GM23248 (cell line): Measurements from ENCODE around the gene KCNH3. TPM values are rescaled to one million over a fixed set of nuclear protein-coding genes. Genes with fewer than 3 reads are reported as not detected.

Source experiments
- DNase-seq: peaks from one replicate; pipeline ENCODE4 v3.0.0-alpha.2; 2015
- H2AFZ ChIP-seq: fragments of 200-600 bp; sonication (generic); 2 replicates; pipeline ENCODE4 v1.6.1; 2016; ENCODE audit warnings: antibody characterized with exemption
- H3F3A ChIP-seq: fragments of 200-600 bp; sonication (generic); 2 replicates; pipeline ENCODE4 v1.6.1; 2016; ENCODE audit warnings: mild to moderate bottlenecking, antibody characterized with exemption, mixed run types; ENCODE audit not compliant: insufficient read depth
- H3K27ac ChIP-seq: fragments of 200-600 bp; sonication (generic); 2 replicates; pipeline ENCODE4 v1.5.1; 2016; ENCODE audit warnings: mild to moderate bottlenecking
- H3K27me3 ChIP-seq: fragments of 200-600 bp; sonication (generic); replicated peaks from 2 replicates; pipeline ENCODE4 v1.6.1; 2016; ENCODE audit warnings: mild to moderate bottlenecking; ENCODE audit not compliant: insufficient read depth
- H3K36me3 ChIP-seq: fragments of 200-600 bp; sonication (generic); 2 replicates; pipeline ENCODE4 v1.6.1; 2016; ENCODE audit warnings: low read depth, mild to moderate bottlenecking
- H3K4me1 ChIP-seq: fragments of 200-600 bp; sonication (generic); 2 replicates; pipeline ENCODE4 v1.6.1; 2016; ENCODE audit warnings: mild to moderate bottlenecking; ENCODE audit not compliant: insufficient read depth
- H3K4me2 ChIP-seq: fragments of 200-600 bp; sonication (generic); one replicate; pipeline ENCODE4 v1.6.1; 2016; ENCODE audit warnings: mild to moderate bottlenecking; ENCODE audit not compliant: unreplicated experiment
- H3K4me3 ChIP-seq: fragments of 200-600 bp; sonication (generic); 2 replicates; pipeline ENCODE4 v1.5.1; 2016; ENCODE audit warnings: mild to moderate bottlenecking
- H3K79me2 ChIP-seq: fragments of 200-600 bp; sonication (generic); 2 replicates; pipeline ENCODE4 v1.6.1; 2016; ENCODE audit warnings: mild to moderate bottlenecking; ENCODE audit not compliant: insufficient read depth
- H3K9ac ChIP-seq: fragments of 200-600 bp; sonication (generic); 2 replicates; pipeline ENCODE4 v1.6.1; 2016; ENCODE audit warnings: mild to moderate bottlenecking
- H3K9me2 ChIP-seq: fragments of 200-600 bp; sonication (generic); 2 replicates; pipeline ENCODE4 v1.6.1; 2016; ENCODE audit warnings: mixed run types, mild to moderate bottlenecking, moderate library complexity; ENCODE audit not compliant: insufficient read depth
- H3K9me3 ChIP-seq: fragments of 200-600 bp; sonication (generic); one replicate; pipeline ENCODE4 v1.6.1; 2017; ENCODE audit warnings: low read depth
- H4K20me1 ChIP-seq: fragments of 200-600 bp; sonication (generic); 2 replicates; pipeline ENCODE4 v1.6.0; 2016; ENCODE audit not compliant: insufficient read depth
- EZH2 ChIP-seq: fragments of 200-600 bp; sonication (generic); IDR thresholded peaks from 2 replicates; pipeline ENCODE4 v1.6.1; 2018; ENCODE audit warnings: antibody characterized with exemption, mild to moderate bottlenecking; ENCODE audit not compliant: insufficient read depth, poor library complexity, severe bottlenecking
- EZH2phosphoT487 ChIP-seq: fragments of 200-600 bp; sonication (generic); IDR thresholded peaks from 2 replicates; pipeline ENCODE4 v1.6.1; 2018; ENCODE audit warnings: antibody characterized with exemption, moderate library complexity, mild to moderate bottlenecking, low read depth; ENCODE audit not compliant: insufficient read depth
- WGBS, 2 experiments: methylation state at CpG; one replicate each; pipeline ENCODE4 v1.1.6; 2015 to 2017; ENCODE audit warnings: low lambda C conversion rate in 2 of 2, low coverage in 1 of 2; ENCODE audit errors: missing lambda C conversion rate in 2 of 2; 5-methylcytosine and 5-hydroxymethylcytosine counted together
- in situ Hi-C: fragments of 300-500 bp; cut with MboI; formaldehyde crosslinking; loops from 2 replicates; pipeline ENCODE4 v1.15.0; 2020
- polyA plus RNA-seq: library from polyadenylated mRNA; unstranded; fragments of >200 nt; fragmentation: Nextera tagmentation; extraction: Ambion mirVana; gene quantifications from 2 replicates; pipeline ENCODE4 v1.2.1, GENCODE V29; 2016
- total RNA-seq: library from RNA; depleted of rRNA; stranded (reverse); fragments of >200 nt; shearing (Covaris generic); gene quantifications from 2 replicates; pipeline ENCODE4 v1.2.3, GENCODE V29; 2014

KCNH3 gene
- total and polyA plus RNA-seq, 2 experiments from 2014 or later: 0.09 TPM; not detected in 1

GRCh38 chr12:49548822-49549648 is 10.2 kb downstream of the KCNH3 start:
- no peaks in the 10 kb centered on the region for H3K9me2 ChIP-seq
- H3K9me3 ChIP-seq: no peaks in the 10 kb centered on the region
- H3K9ac ChIP-seq: no peak overlapping the region
- peak overlapping the region; percentile 46 for H3K4me3 ChIP-seq
- no peaks in the 10 kb centered on the region for H4K20me1 ChIP-seq
- peaks cover 22% of the 10 kb centered on the region for H3K27me3 ChIP-seq
- H3F3A ChIP-seq: no peaks in the 10 kb centered on the region
- H3K36me3 ChIP-seq: no peaks in the 10 kb centered on the region
- 13 to 15% methylated on average over 60 to 63 of the region's 70 CpGs for WGBS, 2 experiments
- in situ Hi-C loops: no loop called here
- peak overlapping the region; percentile 63 for H2AFZ ChIP-seq
- TF ChIP-seq EZH2: no peak
- no peak for TF ChIP-seq EZH2phosphoT487
- H3K27ac ChIP-seq: no peak overlapping the region
- peak overlapping the region; percentile 25 for H3K4me2 ChIP-seq
- no peaks in the 10 kb centered on the region for H3K4me1 ChIP-seq
- no peaks in the 10 kb centered on the region for H3K79me2 ChIP-seq
- peak; percentile 48 for DNase-seq

GRCh38 chr12:49549735-49550692 is 11.2 kb downstream of the KCNH3 start:
- no peak for DNase-seq
- Histone ChIP-seq H3K79me2 (no peaks in the 10 kb centered on the region), H3F3A (no peaks in the 10 kb centered on the region), H4K20me1 (no peaks in the 10 kb centered on the region), H2AFZ (no peak overlapping the region), H3K4me3 (no peak overlapping the region), H3K9ac (no peak overlapping the region), H3K9me3 (no peaks in the 10 kb centered on the region), H3K4me1 (no peaks in the 10 kb centered on the region), H3K36me3 (no peaks in the 10 kb centered on the region), H3K4me2 (no peak overlapping the region), H3K27ac (no peak overlapping the region), H3K9me2 (no peaks in the 10 kb centered on the region), H3K27me3 (peaks cover 22% of the 10 kb centered on the region)
- TF ChIP-seq EZH2 (no peak), EZH2phosphoT487 (no peak)
- in situ Hi-C loops: no loop called here
- WGBS, 2 experiments: 85 to 86% methylated on average over 27 to 28 of the region's 28 CpGs

- DNase-seq: no peak
- no peaks in the 10 kb centered on the region for H3F3A ChIP-seq
- no peaks in the 10 kb centered on the region for H3K9me2 ChIP-seq
- no peaks in the 10 kb centered on the region for H4K20me1 ChIP-seq
- no peak overlapping the region for H3K4me3 ChIP-seq
- H3K9ac ChIP-seq: no peak overlapping the region
- no peaks in the 10 kb centered on the region for H3K36me3 ChIP-seq
- TF ChIP-seq EZH2 (no peak), EZH2phosphoT487 (no peak)
- H3K9me3 ChIP-seq: no peaks in the 10 kb centered on the region
- H3K4me2 ChIP-seq: no peak overlapping the region
- no peak overlapping the region for H2AFZ ChIP-seq
- 85 to 90% methylated on average over 6 of the region's 6 CpGs for WGBS, 2 experiments
- no peaks in the 10 kb centered on the region for H3K4me1 ChIP-seq
- H3K79me2 ChIP-seq: no peaks in the 10 kb centered on the region
- in situ Hi-C loops: no loop called here
- no peak overlapping the region for H3K27ac ChIP-seq
- peaks cover 22% of the 10 kb centered on the region; the same call in 1 of the 2 replicates for H3K27me3 ChIP-seq
Measured at GRCh38 chr12:49550693-49551252, 11.9 kb downstream of the KCNH3 start.

GRCh38 chr12:49552014-49552413 is 13.2 kb downstream of the KCNH3 start:
- H3K27me3 ChIP-seq: peaks cover 13% of the 10 kb centered on the region; the same call in 1 of the 2 replicates
- H3K9ac ChIP-seq: no peak overlapping the region
- TF ChIP-seq EZH2 (no peak), EZH2phosphoT487 (no peak)
- H3K36me3 ChIP-seq: no peaks in the 10 kb centered on the region
- whole genome bisulfite sequencing, 2 experiments: 39 to 41% methylated on average over 7 of the region's 7 CpGs
- no peak overlapping the region for H3K4me2 ChIP-seq
- H2AFZ ChIP-seq: no peak overlapping the region
- no peaks in the 10 kb centered on the region for H3F3A ChIP-seq
- H3K79me2 ChIP-seq: no peaks in the 10 kb centered on the region
- H4K20me1 ChIP-seq: no peaks in the 10 kb centered on the region
- no peaks in the 10 kb centered on the region for H3K9me3 ChIP-seq
- no peak overlapping the region for H3K27ac ChIP-seq
- H3K4me3 ChIP-seq: no peak overlapping the region
- DNase-seq: peak; percentile 48
- in situ Hi-C loops: no loop called here
- no peaks in the 10 kb centered on the region for H3K9me2 ChIP-seq
- H3K4me1 ChIP-seq: no peaks in the 10 kb centered on the region
